Erythroblast (primary cell): ENCODE data around the gene TGM6.

Experiments
- GATA1 ChIP-seq: IDR thresholded peaks from 2 replicates; pipeline ENCODE4 v1.6.1; 2011; ENCODE audit warnings: low read depth, mild to moderate bottlenecking, control low read depth, low read length, moderate library complexity
- POLR2A ChIP-seq: IDR thresholded peaks from 2 replicates; pipeline ENCODE4 v1.6.1; 2011; ENCODE audit warnings: mild to moderate bottlenecking, low read length

- TF ChIP-seq POLR2A (no peak), GATA1 (no peak)
Observed at GRCh38 chr20:2460752-2461424, 80.2 kb downstream of the TGM6 start.
